Keratinocyte (primary cell): ENCODE data around the gene FGD2. TPM values are rescaled to one million over a fixed set of nuclear protein-coding genes. Genes with fewer than 3 reads are reported as not detected.

Experiments
- DNase-seq: peaks from one replicate; pipeline ENCODE4 v3.0.0-alpha.2; 2011; ENCODE audit warnings: low read depth, missing footprints, low spot score
- FAIRE-seq: peaks from 2 replicates; lab custom pipeline; 2011; peaks lifted over from hg19 to GRCh38; lab: Jason Lieb, UNC
- H2AFZ ChIP-seq: 2 replicates; pipeline ENCODE4 v1.6.0; 2012; ENCODE audit warnings: low read length, control low read depth, inconsistent platforms; ENCODE audit not compliant: control insufficient read depth
- H3K27ac ChIP-seq: 2 replicates; pipeline ENCODE4 v1.5.1; 2011; ENCODE audit warnings: low read length; ENCODE audit not compliant: control insufficient read depth, insufficient read depth
- H3K27me3 ChIP-seq: 3 replicates; pipeline ENCODE4 v1.6.0; 2011; ENCODE audit warnings: low read length; ENCODE audit not compliant: control insufficient read depth, insufficient read depth; ENCODE audit errors: extremely low read depth
- H3K36me3 ChIP-seq, 2 experiments: 2 replicates in 1 of 2; 3 replicates in 1 of 2; pipeline ENCODE4 v1.5.1; 2011; ENCODE audit warnings: low read length in 2 of 2, mild to moderate bottlenecking in 1 of 2; ENCODE audit not compliant: control insufficient read depth in 2 of 2, insufficient read depth in 2 of 2; ENCODE audit errors: extremely low read depth in 1 of 2
- H3K4me1 ChIP-seq: 3 replicates; pipeline ENCODE4 v1.5.1; 2011; ENCODE audit warnings: low read length; ENCODE audit not compliant: control insufficient read depth, insufficient read depth; ENCODE audit errors: extremely low read depth
- H3K4me2 ChIP-seq: 3 replicates; pipeline ENCODE4 v1.6.0; 2011; ENCODE audit warnings: low read depth, low read length; ENCODE audit not compliant: control insufficient read depth, insufficient read depth; ENCODE audit errors: extremely low read depth
- H3K4me3 ChIP-seq, 3 experiments: fragments of 200-600 bp in 1 of 3; sonication (generic) in 1 of 3; 2 replicates in 2 of 3; 3 replicates in 1 of 3; pipeline ENCODE4 v1.5.1; 2011 to 2016; ENCODE audit warnings: low read length in 3 of 3, mild to moderate bottlenecking in 3 of 3, control low read depth in 2 of 3, inconsistent platforms in 1 of 3, low read depth in 1 of 3, mixed read lengths in 1 of 3, mixed run types in 1 of 3, moderate library complexity in 1 of 3; ENCODE audit not compliant: control insufficient read depth in 2 of 3, insufficient read depth in 2 of 3; ENCODE audit errors: extremely low read depth in 1 of 3
- H3K79me2 ChIP-seq: 2 replicates; pipeline ENCODE4 v1.6.0; 2012; ENCODE audit warnings: low read length; ENCODE audit not compliant: control insufficient read depth, insufficient read depth
- H3K9ac ChIP-seq: 3 replicates; pipeline ENCODE4 v1.6.0; 2011; ENCODE audit warnings: low read length; ENCODE audit not compliant: control insufficient read depth, insufficient read depth; ENCODE audit errors: extremely low read depth
- H3K9me1 ChIP-seq: 3 replicates; pipeline ENCODE4 v1.6.0; 2011; ENCODE audit warnings: low read length; ENCODE audit not compliant: control insufficient read depth, insufficient read depth; ENCODE audit errors: extremely low read depth
- H3K9me3 ChIP-seq: 2 replicates; pipeline ENCODE4 v1.5.1; 2012; ENCODE audit warnings: low read depth, low read length; ENCODE audit not compliant: control insufficient read depth
- H4K20me1 ChIP-seq: 3 replicates; pipeline ENCODE4 v1.6.0; 2011; ENCODE audit warnings: low read length; ENCODE audit not compliant: control insufficient read depth, insufficient read depth; ENCODE audit errors: extremely low read depth
- EZH2 ChIP-seq: IDR thresholded peaks from one replicate; pipeline ENCODE4 v1.6.1; 2012; ENCODE audit warnings: inconsistent platforms, mild to moderate bottlenecking, low read length, moderate library complexity
- dilution Hi-C: fragments of 300-500 bp; cut with MboI; formaldehyde crosslinking; loops from one replicate; pipeline ENCODE4 v1.7.0; 2020; ENCODE audit warnings: low sequenced_read_pairs; ENCODE audit not compliant: extremely low pct_ligation_motif_present
- polyA plus RNA-seq, 5 experiments: library from polyadenylated mRNA; depleted of rRNA in 3 of 5; stranded (reverse) in 3 of 5; stranded (forward) in 1 of 5; unstranded in 1 of 5; fragments of >200 nt; gene quantifications; 1 replicate in 1 of 5; 2 replicates in 3 of 5; 3 replicates in 1 of 5; pipeline versions ENCODE4 v1.2.1 to v1.2.3, GENCODE V29; 2011 to 2012; ENCODE audit warnings: missing spikeins in 2 of 5, low read depth in 1 of 5, low replicate concordance in 1 of 5
- TF ChIP-seq, protein P1 (sequence below), 3 experiments: IDR thresholded peaks in 1 of 3; conservative IDR thresholded peaks in 1 of 3; optimal IDR thresholded peaks in 1 of 3; 2 replicates in 2 of 3; 3 replicates in 1 of 3; pipeline versions ENCODE3 to v1.5.1; 2011; ENCODE audit warnings: low read length in 3 of 3, mild to moderate bottlenecking in 3 of 3, moderate library complexity in 2 of 3, control low read depth in 1 of 3, inconsistent platforms in 1 of 3; ENCODE audit not compliant: insufficient read depth in 2 of 3; ENCODE audit errors: extremely low read depth in 1 of 3

The FGD2 gene
- polyA plus RNA-seq, 1 donor (not counting 4 experiments of a cell fraction or from before 2014, with no cell fraction given) = 0.03 TPM

- dilution Hi-C loops = no loop called here
- Histone ChIP-seq H2AFZ (no peak overlapping the region), H3K9me1 (no peaks in the 10 kb centered on the region), H3K27me3 (no peaks in the 10 kb centered on the region), H3K9ac (no peak overlapping the region), H3K9me3 (no peaks in the 10 kb centered on the region), H3K4me1 (no peaks in the 10 kb centered on the region), H3K79me2 (peaks cover 38% of the 10 kb centered on the region), H4K20me1 (peaks cover 18% of the 10 kb centered on the region), H3K27ac (no peak overlapping the region), H3K4me2 (no peak overlapping the region), H3K36me3 (peaks cover 33 to 45% of the 10 kb centered on the region in 2 experiments), H3K4me3 (no peak overlapping the region)
- FAIRE-seq (no peak), DNase-seq (no peak)
- TF ChIP-seq EZH2 = no peak
- TF ChIP-seq, protein P1, sequence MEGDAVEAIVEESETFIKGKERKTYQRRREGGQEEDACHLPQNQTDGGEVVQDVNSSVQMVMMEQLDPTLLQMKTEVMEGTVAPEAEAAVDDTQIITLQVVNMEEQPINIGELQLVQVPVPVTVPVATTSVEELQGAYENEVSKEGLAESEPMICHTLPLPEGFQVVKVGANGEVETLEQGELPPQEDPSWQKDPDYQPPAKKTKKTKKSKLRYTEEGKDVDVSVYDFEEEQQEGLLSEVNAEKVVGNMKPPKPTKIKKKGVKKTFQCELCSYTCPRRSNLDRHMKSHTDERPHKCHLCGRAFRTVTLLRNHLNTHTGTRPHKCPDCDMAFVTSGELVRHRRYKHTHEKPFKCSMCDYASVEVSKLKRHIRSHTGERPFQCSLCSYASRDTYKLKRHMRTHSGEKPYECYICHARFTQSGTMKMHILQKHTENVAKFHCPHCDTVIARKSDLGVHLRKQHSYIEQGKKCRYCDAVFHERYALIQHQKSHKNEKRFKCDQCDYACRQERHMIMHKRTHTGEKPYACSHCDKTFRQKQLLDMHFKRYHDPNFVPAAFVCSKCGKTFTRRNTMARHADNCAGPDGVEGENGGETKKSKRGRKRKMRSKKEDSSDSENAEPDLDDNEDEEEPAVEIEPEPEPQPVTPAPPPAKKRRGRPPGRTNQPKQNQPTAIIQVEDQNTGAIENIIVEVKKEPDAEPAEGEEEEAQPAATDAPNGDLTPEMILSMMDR (optimal IDR thresholded peaks at IDR 0.05 in 1 of 3, IDR thresholded peaks at IDR 0.05 in 1 of 3, conservative IDR thresholded peaks at IDR 0.05 in 1 of 3; ENCODE audit: extremely low read depth in 1 of 3, insufficient read depth in 2 of 3, low read length in 3 of 3) = no peak
Measured at GRCh38 chr6:36978421-36979346, 26.8 kb upstream of the FGD2 start.

- Histone ChIP-seq H3K4me3 (no peak overlapping the region), H4K20me1 (peaks cover 25% of the 10 kb centered on the region), H3K79me2 (peaks cover 45% of the 10 kb centered on the region), H3K9me1 (no peaks in the 10 kb centered on the region), H3K4me1 (peaks cover 6% of the 10 kb centered on the region), H3K4me2 (no peak overlapping the region), H3K27ac (no peak overlapping the region), H3K36me3 (peaks cover 31 to 45% of the 10 kb centered on the region in 2 experiments), H3K27me3 (no peaks in the 10 kb centered on the region), H2AFZ (no peak overlapping the region), H3K9me3 (no peaks in the 10 kb centered on the region), H3K9ac (no peak overlapping the region)
- dilution Hi-C loops = no loop called here
- TF ChIP-seq, protein P1 (optimal IDR thresholded peaks at IDR 0.05 in 1 of 3, IDR thresholded peaks at IDR 0.05 in 1 of 3, conservative IDR thresholded peaks at IDR 0.05 in 1 of 3; ENCODE audit: extremely low read depth in 1 of 3, insufficient read depth in 2 of 3, low read length in 3 of 3) = peak; percentile 45 to 81 (median 72)
- no peak for TF ChIP-seq EZH2
- no peak for FAIRE-seq
- no peak for DNase-seq
Measured at GRCh38 chr6:36979347-36979742, 26.1 kb upstream of the FGD2 start.
